Caco-2 (cell line): ENCODE results near the gene ATP6V1F. TPM values are rescaled to one million over a fixed set of nuclear protein-coding genes. Genes with fewer than 3 reads are reported as not detected.

Experiments
- BruUV-seq: library from RNA; stranded (reverse); fragments of 400-500 nt; replicated peaks from 2 replicates; lab custom pipeline; 2021; lab: Mats Ljungman, UMichigan
- CTCF ChIA-PET: fragments of 300-600 bp; sonication (Branson Sonifier 250); formaldehyde crosslinking; loops from one replicate; lab custom pipeline; 2022; ENCODE audit warnings: antibody characterized with exemption; lab: Charles Lee
- POLR2A ChIA-PET: fragments of 300-600 bp; sonication (Branson Sonifier 250); formaldehyde crosslinking; loops from one replicate; lab custom pipeline; 2022; ENCODE audit warnings: antibody characterized with exemption; lab: Charles Lee
- DNase-seq, 2 experiments: peaks; one replicate each; pipeline versions ENCODE4 v3.0.0 to v3.0.0-alpha.2; 2020 to 2022
- H3K27me3 ChIP-seq: replicated peaks from 2 replicates; pipeline ENCODE4 v1.6.0; 2011; ENCODE audit warnings: low read length; ENCODE audit not compliant: control insufficient read depth, insufficient read depth
- H3K36me3 ChIP-seq: 2 replicates; pipeline ENCODE4 v1.5.1; 2011; ENCODE audit warnings: low read length; ENCODE audit not compliant: control insufficient read depth, insufficient read depth
- H3K4me1 ChIP-seq: fragments of 250-450 bp; sonication (Bioruptor Pico); 2 replicates; pipeline ENCODE4 v1.5.1; 2020; ENCODE audit warnings: mild to moderate bottlenecking
- H3K4me3 ChIP-seq: 2 replicates; pipeline ENCODE4 v1.5.1; 2011; ENCODE audit warnings: low read depth, mild to moderate bottlenecking, control low read depth, low read length
- H3K9me3 ChIP-seq: fragments of 250-450 bp; sonication (Bioruptor Pico); 2 replicates; pipeline ENCODE4 v1.5.1; 2020; ENCODE audit warnings: mild to moderate bottlenecking, moderate library complexity
- H3K27ac Mint-ChIP-seq: one replicate; pipeline ENCODE4 v1.8.0; 2022; ENCODE audit warnings: mixed read lengths; ENCODE audit not compliant: unreplicated experiment
- H3K27me3 Mint-ChIP-seq: one replicate; pipeline ENCODE4 v1.8.0; 2022; ENCODE audit warnings: mixed read lengths; ENCODE audit not compliant: insufficient read depth, unreplicated experiment
- H3K36me3 Mint-ChIP-seq: one replicate; pipeline ENCODE4 v1.8.0; 2022; ENCODE audit warnings: mild to moderate bottlenecking, mixed read lengths; ENCODE audit not compliant: insufficient read depth, unreplicated experiment
- H3K4me1 Mint-ChIP-seq: one replicate; pipeline ENCODE4 v1.8.0; 2022; ENCODE audit warnings: low read depth, mixed read lengths; ENCODE audit not compliant: unreplicated experiment
- H3K4me3 Mint-ChIP-seq: one replicate; pipeline ENCODE4 v1.8.0; 2022; ENCODE audit warnings: mild to moderate bottlenecking, moderate library complexity, mixed read lengths; ENCODE audit not compliant: unreplicated experiment
- H3K9me3 Mint-ChIP-seq: one replicate; pipeline ENCODE4 v1.8.0; 2022; ENCODE audit warnings: mixed read lengths; ENCODE audit not compliant: unreplicated experiment
- CTCF ChIP-seq, 2 experiments: fragments of 200-600 bp in 1 of 2; IDR thresholded peaks; 1 replicate in 1 of 2; 2 replicates in 1 of 2; pipeline versions ENCODE4 v1.5.1 to v1.8.0; 2011 to 2022; ENCODE audit warnings: antibody characterized with exemption in 1 of 2, control low read depth in 1 of 2, inconsistent platforms in 1 of 2, low read depth in 1 of 2, low read length in 1 of 2, mild to moderate bottlenecking in 1 of 2, moderate library complexity in 1 of 2; ENCODE audit not compliant: insufficient read depth in 1 of 2, severe bottlenecking in 1 of 2, unreplicated experiment in 1 of 2
- intact Hi-C: fragments of 100-400 bp; cut with micrococcal nuclease; formaldehyde crosslinking; loops from one replicate; pipeline ENCODE4 v1.10.0; 2022; ENCODE audit not compliant: unreplicated experiment
- total RNA-seq: library from RNA; stranded (reverse); gene quantifications from 2 replicates; pipeline ENCODE4 v1.2.3, GENCODE V29; 2022

The ATP6V1F gene
- total RNA-seq, 1 experiment from 2014 or later = 162 TPM

- no peak overlapping the region for H3K27ac Mint-ChIP-seq
- POLR2A ChIA-PET = no interaction called here
- H3K4me3 ChIP-seq = no peak overlapping the region
- no peaks in the 10 kb centered on the region for H3K27me3 Mint-ChIP-seq
- no peaks in the 10 kb centered on the region for H3K36me3 Mint-ChIP-seq
- BruUV-seq = no TSS peak
- no peak for TF ChIP-seq CTCF (IDR thresholded peaks at IDR 0.05; ENCODE audit: insufficient read depth in 1 of 2, low read depth in 1 of 2, low read length in 1 of 2, severe bottlenecking in 1 of 2, unreplicated experiment in 1 of 2)
- no peak overlapping the region for H3K4me3 Mint-ChIP-seq
- CTCF ChIA-PET = no interaction called here
- no peaks in the 10 kb centered on the region for H3K4me1 Mint-ChIP-seq
- intact Hi-C loops = no loop called here
- H3K27me3 ChIP-seq = no peaks in the 10 kb centered on the region
- DNase-seq = no peak
- no peaks in the 10 kb centered on the region for H3K9me3 ChIP-seq
- no peaks in the 10 kb centered on the region for H3K36me3 ChIP-seq
- H3K9me3 Mint-ChIP-seq = no peaks in the 10 kb centered on the region
- 0 out of 2 replicates have a peak, but pooled peaks cover 4% of the 10 kb centered on the region for H3K4me1 ChIP-seq
These were observed 13.9 kb downstream of the ATP6V1F start for GRCh38 chr7:128876586-128876977.

GRCh38 chr7:128876978-128877755 is 14.5 kb downstream of the ATP6V1F start:
- CTCF ChIA-PET = no interaction called here
- no peaks in the 10 kb centered on the region for H3K27me3 Mint-ChIP-seq

GRCh38 chr7:128877756-128878120 is 15.1 kb downstream of the ATP6V1F start:
- BruUV-seq = no TSS peak
- TF ChIP-seq CTCF (IDR thresholded peaks at IDR 0.05; ENCODE audit: insufficient read depth in 1 of 2, low read depth in 1 of 2, low read length in 1 of 2, severe bottlenecking in 1 of 2, unreplicated experiment in 1 of 2) = no peak

More at GRCh38 chr7:128876978-128877755, 14.5 kb downstream of the ATP6V1F start:
- no peak overlapping the region for H3K4me3 Mint-ChIP-seq
- H3K9me3 Mint-ChIP-seq = no peaks in the 10 kb centered on the region
- Histone ChIP-seq H3K36me3 (no peaks in the 10 kb centered on the region), H3K9me3 (no peaks in the 10 kb centered on the region), H3K4me1 (0 out of 2 replicates have a peak, but pooled peaks cover 4% of the 10 kb centered on the region), H3K4me3 (no peak overlapping the region), H3K27me3 (no peaks in the 10 kb centered on the region)
- intact Hi-C loops = no loop called here
- H3K36me3 Mint-ChIP-seq = no peaks in the 10 kb centered on the region
- no TSS peak for BruUV-seq
- no peaks in the 10 kb centered on the region for H3K4me1 Mint-ChIP-seq
- no peak for DNase-seq
- no peak for TF ChIP-seq CTCF (IDR thresholded peaks at IDR 0.05; ENCODE audit: insufficient read depth in 1 of 2, low read depth in 1 of 2, low read length in 1 of 2, severe bottlenecking in 1 of 2, unreplicated experiment in 1 of 2)
- POLR2A ChIA-PET = no interaction called here
- H3K27ac Mint-ChIP-seq = no peak overlapping the region

More at GRCh38 chr7:128877756-128878120, 15.1 kb downstream of the ATP6V1F start:
- Mint-ChIP-seq H3K27me3 (no peaks in the 10 kb centered on the region), H3K4me1 (no peaks in the 10 kb centered on the region), H3K36me3 (no peaks in the 10 kb centered on the region), H3K27ac (no peak overlapping the region), H3K4me3 (no peak overlapping the region), H3K9me3 (no peaks in the 10 kb centered on the region)
- Histone ChIP-seq H3K27me3 (no peaks in the 10 kb centered on the region), H3K9me3 (no peaks in the 10 kb centered on the region), H3K36me3 (no peaks in the 10 kb centered on the region), H3K4me1 (0 out of 2 replicates have a peak, but pooled peaks cover 4% of the 10 kb centered on the region), H3K4me3 (no peak overlapping the region)
- ChIA-PET POLR2A (no interaction called here), CTCF (interaction anchor here (0.7 kb wide), 1 partner anchor 196 kb away, joined by 7 read pairs; no protein-coding TSS in a partner anchor)
- intact Hi-C loops = no loop called here
- DNase-seq = no peak
